ENCODE measurements around the gene TNFRSF18. TPM values are rescaled to one million over a fixed set of nuclear protein-coding genes. Genes with fewer than 3 reads are reported as not detected.

TNFRSF18 gene
- total RNA-seq, 1 donor: not detected

DNA sequence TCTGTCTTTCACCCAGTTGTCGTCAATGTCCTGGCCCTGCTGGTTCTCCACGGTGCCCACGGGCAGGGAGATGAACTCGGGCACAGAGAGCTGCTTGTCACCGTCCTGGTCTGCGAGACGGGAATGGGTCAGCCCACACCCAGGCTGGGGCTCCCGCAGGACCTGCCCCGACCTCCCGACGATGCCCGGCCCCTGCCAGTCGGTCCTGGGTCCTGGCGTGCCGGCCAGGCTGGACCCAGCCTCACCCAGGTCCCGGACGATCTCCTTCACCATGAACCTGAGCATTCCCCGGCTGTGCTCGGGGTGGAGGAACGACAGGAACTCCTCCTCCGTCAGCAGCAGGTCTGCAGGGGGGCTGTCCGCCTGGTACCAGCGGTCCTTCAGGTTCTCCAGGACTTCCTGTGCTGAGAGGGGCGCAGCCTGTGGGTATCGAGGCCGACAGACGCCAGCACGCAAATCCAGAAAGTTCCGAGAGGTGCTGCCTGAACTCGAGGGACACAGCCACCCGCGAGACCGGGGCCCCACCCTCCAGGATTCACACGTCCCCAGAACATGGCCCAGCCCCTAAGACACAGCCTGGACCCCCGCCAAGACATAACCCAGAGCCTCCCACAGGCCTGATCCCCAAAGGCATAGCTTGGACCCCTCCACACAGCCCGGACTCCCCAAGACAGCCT is 12.3 kb upstream of the TNFRSF18 start:
- H3K36me3 ChIP-seq (ENCODE audit: insufficient read depth, low read length): peaks cover 27% of the 10 kb centered on the region
- H3K4me3 ChIP-seq (ENCODE audit: insufficient read depth, low read length): no peak overlapping the region
- no peak overlapping the region for H2AFZ ChIP-seq (ENCODE audit: low read length)
- no peak overlapping the region for H3K27ac ChIP-seq (ENCODE audit: low read depth, low read length)
- H3K9me3 ChIP-seq (ENCODE audit: low read depth, low read length): no peaks in the 10 kb centered on the region
- no peaks in the 10 kb centered on the region for H3K27me3 ChIP-seq (ENCODE audit: insufficient read depth, low read length)
- peaks cover 4% of the 10 kb centered on the region for H3K79me2 ChIP-seq (ENCODE audit: insufficient read depth, low read length)
- peaks cover 16% of the 10 kb centered on the region for H4K20me1 ChIP-seq (ENCODE audit: insufficient read depth, low read length)
- DNase-seq (ENCODE audit: insufficient read length, low spot score, missing footprints): no peak
- H3K4me1 ChIP-seq (ENCODE audit: insufficient read depth, low read length): no peaks in the 10 kb centered on the region
- TF ChIP-seq, protein P1, sequence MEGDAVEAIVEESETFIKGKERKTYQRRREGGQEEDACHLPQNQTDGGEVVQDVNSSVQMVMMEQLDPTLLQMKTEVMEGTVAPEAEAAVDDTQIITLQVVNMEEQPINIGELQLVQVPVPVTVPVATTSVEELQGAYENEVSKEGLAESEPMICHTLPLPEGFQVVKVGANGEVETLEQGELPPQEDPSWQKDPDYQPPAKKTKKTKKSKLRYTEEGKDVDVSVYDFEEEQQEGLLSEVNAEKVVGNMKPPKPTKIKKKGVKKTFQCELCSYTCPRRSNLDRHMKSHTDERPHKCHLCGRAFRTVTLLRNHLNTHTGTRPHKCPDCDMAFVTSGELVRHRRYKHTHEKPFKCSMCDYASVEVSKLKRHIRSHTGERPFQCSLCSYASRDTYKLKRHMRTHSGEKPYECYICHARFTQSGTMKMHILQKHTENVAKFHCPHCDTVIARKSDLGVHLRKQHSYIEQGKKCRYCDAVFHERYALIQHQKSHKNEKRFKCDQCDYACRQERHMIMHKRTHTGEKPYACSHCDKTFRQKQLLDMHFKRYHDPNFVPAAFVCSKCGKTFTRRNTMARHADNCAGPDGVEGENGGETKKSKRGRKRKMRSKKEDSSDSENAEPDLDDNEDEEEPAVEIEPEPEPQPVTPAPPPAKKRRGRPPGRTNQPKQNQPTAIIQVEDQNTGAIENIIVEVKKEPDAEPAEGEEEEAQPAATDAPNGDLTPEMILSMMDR (IDR thresholded peaks at IDR 0.05; ENCODE audit: extremely low read depth, low read depth, low read length): no peak
- no peak overlapping the region for H3K4me2 ChIP-seq (ENCODE audit: insufficient read depth, low read length)

GRCh38 chr1:1217621-1218523 is 11.5 kb upstream of the TNFRSF18 start:
- no peak overlapping the region for H3K4me2 ChIP-seq (ENCODE audit: insufficient read depth, low read length)
- H3K27ac ChIP-seq (ENCODE audit: low read depth, low read length): no peak overlapping the region
- peaks cover 1% of the 10 kb centered on the region for H3K79me2 ChIP-seq (ENCODE audit: insufficient read depth, low read length)
- peaks cover 10% of the 10 kb centered on the region for H4K20me1 ChIP-seq (ENCODE audit: insufficient read depth, low read length)
- H3K27me3 ChIP-seq (ENCODE audit: insufficient read depth, low read length): no peaks in the 10 kb centered on the region
- TF ChIP-seq, protein P1 (IDR thresholded peaks at IDR 0.05; ENCODE audit: extremely low read depth, low read depth, low read length): no peak
- H3K9me3 ChIP-seq (ENCODE audit: low read depth, low read length): no peaks in the 10 kb centered on the region
- H3K4me1 ChIP-seq (ENCODE audit: insufficient read depth, low read length): no peaks in the 10 kb centered on the region
- H3K36me3 ChIP-seq (ENCODE audit: insufficient read depth, low read length): peaks cover 21% of the 10 kb centered on the region
- no peak overlapping the region for H2AFZ ChIP-seq (ENCODE audit: low read length)
- peak; percentile 97 for DNase-seq (ENCODE audit: insufficient read length, low spot score, missing footprints)
- no peak overlapping the region for H3K4me3 ChIP-seq (ENCODE audit: insufficient read depth, low read length)

- no peaks in the 10 kb centered on the region for H3K27me3 ChIP-seq (ENCODE audit: insufficient read depth, low read length)
- H3K79me2 ChIP-seq (ENCODE audit: insufficient read depth, low read length): no peaks in the 10 kb centered on the region
- no peaks in the 10 kb centered on the region for H3K9me3 ChIP-seq (ENCODE audit: low read depth, low read length)
- no peak overlapping the region for H3K27ac ChIP-seq (ENCODE audit: low read depth, low read length)
- H3K4me2 ChIP-seq (ENCODE audit: insufficient read depth, low read length): no peak overlapping the region
- TF ChIP-seq, protein P1 (IDR thresholded peaks at IDR 0.05; ENCODE audit: extremely low read depth, low read depth, low read length): no peak
- DNase-seq (ENCODE audit: insufficient read length, low spot score, missing footprints): no peak
- H3K4me3 ChIP-seq (ENCODE audit: insufficient read depth, low read length): no peak overlapping the region
- no peaks in the 10 kb centered on the region for H3K4me1 ChIP-seq (ENCODE audit: insufficient read depth, low read length)
- H2AFZ ChIP-seq (ENCODE audit: low read length): no peak overlapping the region
- peaks cover 8% of the 10 kb centered on the region for H4K20me1 ChIP-seq (ENCODE audit: insufficient read depth, low read length)
- H3K36me3 ChIP-seq (ENCODE audit: insufficient read depth, low read length): peaks cover 14% of the 10 kb centered on the region
These were observed 10.6 kb upstream of the TNFRSF18 start for GRCh38 chr1:1216770-1217620.
